ENCODE data around the gene C6. TPM values are rescaled to one million over a fixed set of nuclear protein-coding genes. Genes with fewer than 3 reads are reported as not detected.

Gene C6
- total and polyA plus RNA-seq, 2 of the 13 experiments (the other 11 are each of a cell fraction or from before 2014, with no cell fraction given): 0.28 to 4.7 TPM

GRCh38 chr5:41109186-41109585 lies 104.1 kb downstream of the C6 start:
- Histone ChIP-seq H3K27ac (ENCODE audit: extremely low read length, insufficient read depth, low read length) (no peak overlapping the region), H3K4me2 (ENCODE audit: low read depth, low read length) (no peak overlapping the region), H3K27me3 (ENCODE audit: control insufficient read depth in 1 of 2, insufficient read depth in 2 of 2, low read length in 2 of 2) (no peaks in the 10 kb centered on the region), H3K4me3 (replicated peaks in 1 of 3; ENCODE audit: insufficient read depth in 1 of 3, low read depth in 2 of 3, low read length in 3 of 3) (no peak overlapping the region), H4K20me1 (ENCODE audit: insufficient read depth, low read length) (no peaks in the 10 kb centered on the region), H3K4me1 (ENCODE audit: insufficient read depth, low read length) (no peaks in the 10 kb centered on the region), H3K9ac (ENCODE audit: insufficient read depth, low read depth, low read length) (no peak overlapping the region), H3K79me2 (ENCODE audit: insufficient read depth, low read length) (no peaks in the 10 kb centered on the region), H3K9me3 (ENCODE audit: low read length) (no peaks in the 10 kb centered on the region), H2AFZ (ENCODE audit: low read length) (no peak overlapping the region), H3K36me3 (replicated peaks in 1 of 2; ENCODE audit: control insufficient read depth in 1 of 2, insufficient read depth in 2 of 2, low read length in 2 of 2) (no peaks in the 10 kb centered on the region)
- ChIA-PET CTCF (ENCODE audit: low intra/inter-chr PET ratio, low total read pairs) (no interaction called here), POLR2A (no interaction called here)
- in situ Hi-C loops (cut with HindIII; ENCODE audit: extremely low pct_ligation_motif_present, low pct_unique_long_range_greater_than_20kb) (no loop called here), intact Hi-C loops (cut with micrococcal nuclease; ENCODE audit: unreplicated experiment) (no loop called here)
- FAIRE-seq (no peak), DNase-seq (ENCODE audit: low spot score) (no peak), ATAC-seq (no peak)
- no TSS peak for BruUV-seq (replicated peaks)
- TF ChIP-seq ZHX1 (CRISPR knock-in tag; IDR thresholded peaks at IDR 0.05; ENCODE audit: low read depth): no peak
- TF ChIP-seq ZNF800 (CRISPR knock-in tag; IDR thresholded peaks at IDR 0.05): no peak
- TF ChIP-seq ZNF407 (CRISPR knock-in tag; IDR thresholded peaks at IDR 0.05; ENCODE audit: not compliant biosample characterization): no peak
- no peak for TF ChIP-seq PAF1 (CRISPR knock-in tag; IDR thresholded peaks at IDR 0.05)
- no peak for TF ChIP-seq POLR2A (IDR thresholded peaks at IDR 0.05; ENCODE audit: insufficient read depth in 1 of 2, low read depth in 2 of 2, low read length in 2 of 2)
- no peak for TF ChIP-seq ZNF33A (CRISPR knock-in tag; IDR thresholded peaks at IDR 0.05; ENCODE audit: borderline replicate concordance)
- no peak for TF ChIP-seq ZNF770 (CRISPR knock-in tag; IDR thresholded peaks at IDR 0.05)
- no peak for TF ChIP-seq KDM1A (CRISPR knock-in tag; IDR thresholded peaks at IDR 0.05)
- no peak for TF ChIP-seq ZNF564 (CRISPR knock-in tag; IDR thresholded peaks at IDR 0.05)
- no peak for TF ChIP-seq KAT2B (IDR thresholded peaks at IDR 0.05; ENCODE audit: borderline replicate concordance, low read depth, low read length)

Data from HepG2 (cell line).